ENCODE data around the gene PER3.

DNA sequence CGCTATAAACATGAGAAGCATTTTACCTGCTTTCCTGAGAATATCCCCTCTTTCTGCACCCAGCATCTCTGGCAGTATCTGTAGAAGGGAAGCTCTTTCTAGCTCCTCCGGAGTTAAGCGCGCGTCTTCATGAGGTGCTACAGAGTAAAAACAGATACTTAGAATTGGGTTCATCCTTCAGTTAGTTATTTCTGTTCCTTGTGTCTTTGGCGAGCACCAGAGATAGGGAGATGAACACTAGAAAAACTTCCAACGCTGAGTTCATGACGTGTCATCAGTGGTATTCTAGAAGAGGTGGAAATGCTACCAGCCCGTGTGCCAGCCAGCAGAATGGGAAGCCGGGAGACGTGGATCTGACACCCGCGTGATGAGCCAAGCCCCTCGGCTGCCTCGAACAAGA is 66.7 kb downstream of the PER3 start:
- TF ChIP-seq, protein P1, sequence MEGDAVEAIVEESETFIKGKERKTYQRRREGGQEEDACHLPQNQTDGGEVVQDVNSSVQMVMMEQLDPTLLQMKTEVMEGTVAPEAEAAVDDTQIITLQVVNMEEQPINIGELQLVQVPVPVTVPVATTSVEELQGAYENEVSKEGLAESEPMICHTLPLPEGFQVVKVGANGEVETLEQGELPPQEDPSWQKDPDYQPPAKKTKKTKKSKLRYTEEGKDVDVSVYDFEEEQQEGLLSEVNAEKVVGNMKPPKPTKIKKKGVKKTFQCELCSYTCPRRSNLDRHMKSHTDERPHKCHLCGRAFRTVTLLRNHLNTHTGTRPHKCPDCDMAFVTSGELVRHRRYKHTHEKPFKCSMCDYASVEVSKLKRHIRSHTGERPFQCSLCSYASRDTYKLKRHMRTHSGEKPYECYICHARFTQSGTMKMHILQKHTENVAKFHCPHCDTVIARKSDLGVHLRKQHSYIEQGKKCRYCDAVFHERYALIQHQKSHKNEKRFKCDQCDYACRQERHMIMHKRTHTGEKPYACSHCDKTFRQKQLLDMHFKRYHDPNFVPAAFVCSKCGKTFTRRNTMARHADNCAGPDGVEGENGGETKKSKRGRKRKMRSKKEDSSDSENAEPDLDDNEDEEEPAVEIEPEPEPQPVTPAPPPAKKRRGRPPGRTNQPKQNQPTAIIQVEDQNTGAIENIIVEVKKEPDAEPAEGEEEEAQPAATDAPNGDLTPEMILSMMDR (IDR thresholded peaks at IDR 0.05), result no peak
- no peak for TF ChIP-seq POLR2AphosphoS5 (IDR thresholded peaks at IDR 0.05)
